Trophoblast cell (in vitro differentiated cells and primary cell): ENCODE measurements around the gene PDE6D.

Experiments
- DNase-seq, 2 donors: peaks; one replicate each; pipeline ENCODE4 v3.0.0-alpha.2; 2016
- H2AFZ ChIP-seq: 2 replicates; pipeline ENCODE4 v1.6.1; 2013; ENCODE audit warnings: low read length, moderate library complexity, mild to moderate bottlenecking; ENCODE audit not compliant: insufficient read depth, poor library complexity
- H2AK5ac ChIP-seq: 2 replicates; pipeline ENCODE4 v1.6.1; 2013; ENCODE audit warnings: mild to moderate bottlenecking, low read length
- H2BK120ac ChIP-seq: 2 replicates; pipeline ENCODE4 v1.6.1; 2013; ENCODE audit warnings: low read length, mild to moderate bottlenecking, moderate library complexity; ENCODE audit not compliant: insufficient read depth, poor library complexity
- H2BK12ac ChIP-seq: 2 replicates; pipeline ENCODE4 v1.6.1; 2013; ENCODE audit warnings: mild to moderate bottlenecking, low read length, moderate library complexity
- H2BK5ac ChIP-seq: 2 replicates; pipeline ENCODE4 v1.6.1; 2013; ENCODE audit warnings: low read length, low read depth, moderate library complexity, mild to moderate bottlenecking; ENCODE audit not compliant: poor library complexity
- H3K14ac ChIP-seq: 2 replicates; pipeline ENCODE4 v1.6.1; 2013; ENCODE audit warnings: mild to moderate bottlenecking, low read length
- H3K18ac ChIP-seq: 2 replicates; pipeline ENCODE4 v1.6.1; 2013; ENCODE audit warnings: mild to moderate bottlenecking, low read length
- H3K23ac ChIP-seq: 2 replicates; pipeline ENCODE4 v1.6.1; 2013; ENCODE audit warnings: low read length
- H3K27ac ChIP-seq: 2 replicates; pipeline ENCODE4 v1.5.1; 2013; ENCODE audit warnings: low read depth, mild to moderate bottlenecking, inconsistent platforms, low read length, moderate library complexity
- H3K27me3 ChIP-seq: 2 replicates; pipeline ENCODE4 v1.6.1; 2013; ENCODE audit warnings: inconsistent platforms, mild to moderate bottlenecking, low read length, moderate library complexity; ENCODE audit not compliant: insufficient read depth
- H3K36me3 ChIP-seq, 2 experiments: 1 replicate in 1 of 2; 2 replicates in 1 of 2; pipeline ENCODE4 v1.6.1; 2013; ENCODE audit warnings: low read length in 2 of 2, mild to moderate bottlenecking in 2 of 2, moderate library complexity in 1 of 2; ENCODE audit not compliant: insufficient read depth in 2 of 2, control insufficient read depth in 1 of 2
- H3K4ac ChIP-seq: 2 replicates; pipeline ENCODE4 v1.6.1; 2013; ENCODE audit warnings: low read depth, mild to moderate bottlenecking, low read length, moderate library complexity
- H3K4me1 ChIP-seq, 2 experiments: 1 replicate in 1 of 2; 2 replicates in 1 of 2; pipeline ENCODE4 v1.6.1; 2013; ENCODE audit warnings: low read length in 2 of 2, mild to moderate bottlenecking in 2 of 2, moderate library complexity in 1 of 2; ENCODE audit not compliant: insufficient read depth in 2 of 2, control insufficient read depth in 1 of 2
- H3K4me2 ChIP-seq: 2 replicates; pipeline ENCODE4 v1.6.1; 2013; ENCODE audit warnings: inconsistent platforms, mild to moderate bottlenecking, low read length, moderate library complexity
- H3K4me3 ChIP-seq: 2 replicates; pipeline ENCODE4 v1.5.1; 2013; ENCODE audit warnings: mild to moderate bottlenecking, low read depth, low read length, inconsistent platforms
- H3K79me1 ChIP-seq: one replicate; pipeline ENCODE4 v1.6.1; 2013; ENCODE audit warnings: low read length
- H3K79me2 ChIP-seq: 2 replicates; pipeline ENCODE4 v1.6.1; 2013; ENCODE audit warnings: low read length, mild to moderate bottlenecking; ENCODE audit not compliant: control insufficient read depth, insufficient read depth, poor library complexity
- H3K9ac ChIP-seq: 2 replicates; pipeline ENCODE4 v1.6.1; 2013; ENCODE audit warnings: mild to moderate bottlenecking, low read length
- H3K9me3 ChIP-seq: 2 replicates; pipeline ENCODE4 v1.6.1; 2013; ENCODE audit warnings: low read depth, mild to moderate bottlenecking, control low read depth, inconsistent platforms, low read length; ENCODE audit not compliant: insufficient read depth
- H4K12ac ChIP-seq: 2 replicates; pipeline ENCODE4 v1.6.1; 2013; ENCODE audit warnings: low read depth, mild to moderate bottlenecking, low read length, moderate library complexity
- H4K8ac ChIP-seq: 2 replicates; pipeline ENCODE4 v1.6.1; 2013; ENCODE audit warnings: low read depth, mild to moderate bottlenecking, low read length, moderate library complexity
- H4K91ac ChIP-seq: one replicate; pipeline ENCODE4 v1.6.1; 2013; ENCODE audit warnings: low read depth, mild to moderate bottlenecking, low read length, moderate library complexity
- WGBS: extraction: QIAGEN DNeasy Blood & Tissue Kit; methylation state at CpG from one replicate; pipeline ENCODE4 v1.1.7; 2013; ENCODE audit warnings: missing lambda C conversion rate; ENCODE audit not compliant: insufficient read length, insufficient coverage; ENCODE audit errors: extremely low coverage; 5-methylcytosine and 5-hydroxymethylcytosine counted together

Gene PDE6D

GRCh38 chr2:231707927-231708772 lies 72.9 kb downstream of the PDE6D start, which contains the start of gene PTMA:
PTMA (plus strand) TSS chr2:231708525; CDS start chr2:231708707, 182 bp downstream.
- Histone ChIP-seq H3K36me3 (peaks cover 17 to 26% of the 10 kb centered on the region in 2 experiments), H3K27me3 (no peaks in the 10 kb centered on the region), H3K27ac (peak within 1 kb of the TSS; percentile 96), H3K79me2 (peaks cover 42% of the 10 kb centered on the region), H4K8ac (peak within 1 kb of the TSS; percentile 85), H3K4me2 (peak within 1 kb of the TSS; percentile 64), H2BK120ac (peak within 1 kb of the TSS; percentile 94), H3K9ac (peak within 1 kb of the TSS; percentile 99), H2AFZ (peak within 1 kb of the TSS; percentile 62), H2BK12ac (peak within 1 kb of the TSS; percentile 11), H3K79me1 (peaks cover 34% of the 10 kb centered on the region), H3K18ac (peak within 1 kb of the TSS; percentile 94), H2BK5ac (peak within 1 kb of the TSS; percentile 87), H3K23ac (no peak within 1 kb of the TSS), H3K4ac (peak within 1 kb of the TSS; percentile 100), H3K14ac (peak within 1 kb of the TSS; percentile 98), H3K9me3 (no peaks in the 10 kb centered on the region), H3K4me3 (peak within 1 kb of the TSS; percentile 97), H2AK5ac (peak within 1 kb of the TSS; percentile 99), H4K91ac (peak within 1 kb of the TSS; percentile 99), H4K12ac (peak within 1 kb of the TSS; percentile 90), H3K4me1 (peaks cover 3 to 10% of the 10 kb centered on the region in 2 experiments)
- peak; percentile 100 for DNase-seq
- WGBS = no CpG with 5 or more reads among the region's 97 CpGs

- Histone ChIP-seq H2AFZ (peak overlapping the region; percentile 62), H4K8ac (peak overlapping the region; percentile 85), H4K91ac (peak overlapping the region; percentile 99), H3K23ac (no peak overlapping the region), H2BK5ac (peak overlapping the region; percentile 80), H2BK12ac (peak overlapping the region; percentile 11), H4K12ac (peak overlapping the region; percentile 90), H3K79me2 (peaks cover 42% of the 10 kb centered on the region), H3K4me3 (peak overlapping the region; percentile 55), H3K27me3 (no peaks in the 10 kb centered on the region), H3K4me2 (peak overlapping the region; percentile 64), H3K9ac (peak overlapping the region; percentile 20), H3K36me3 (peaks cover 16 to 25% of the 10 kb centered on the region in 2 experiments), H3K4me1 (peaks cover 3 to 10% of the 10 kb centered on the region in 2 experiments), H2BK120ac (peak overlapping the region; percentile 94), H3K4ac (peak overlapping the region; percentile 87), H3K9me3 (no peaks in the 10 kb centered on the region), H3K18ac (peak overlapping the region; percentile 94), H3K27ac (peak overlapping the region; percentile 96), H3K79me1 (peaks cover 34% of the 10 kb centered on the region), H2AK5ac (peak overlapping the region; percentile 99), H3K14ac (peak overlapping the region; percentile 97)
- WGBS = no CpG with 5 or more reads among the region's 30 CpGs
- peak; percentile 60 to 66 for DNase-seq
Measured at GRCh38 chr2:231707625-231707926, 73.5 kb downstream of the PDE6D start.

- H4K91ac ChIP-seq = peak overlapping the region; percentile 99
- H3K4me3 ChIP-seq = peak overlapping the region; percentile 81
- peaks cover 34% of the 10 kb centered on the region for H3K79me1 ChIP-seq
- peak overlapping the region; percentile 51 for H2BK12ac ChIP-seq
- H3K23ac ChIP-seq = no peak overlapping the region
- no peaks in the 10 kb centered on the region for H3K9me3 ChIP-seq
- H3K4ac ChIP-seq = peak overlapping the region; percentile 87
- H3K18ac ChIP-seq = peak overlapping the region; percentile 98
- H4K12ac ChIP-seq = peak overlapping the region; percentile 97
- H3K36me3 ChIP-seq = peaks cover 10 to 19% of the 10 kb centered on the region in 2 experiments
- H4K8ac ChIP-seq = peak overlapping the region; percentile 99
- H2AK5ac ChIP-seq = peak overlapping the region; percentile 99
- peak overlapping the region; percentile 78 for H3K4me2 ChIP-seq
- peak overlapping the region; percentile 96 for H2AFZ ChIP-seq
- DNase-seq = peak; percentile 99 to 100
- peak overlapping the region; percentile 96 for H3K27ac ChIP-seq
- WGBS = no CpG with 5 or more reads among the region's 66 CpGs
- H3K4me1 ChIP-seq = peaks cover 5 to 8% of the 10 kb centered on the region in 2 experiments
- peak overlapping the region; percentile 95 for H2BK120ac ChIP-seq
- peak overlapping the region; percentile 97 for H3K14ac ChIP-seq
- H3K79me2 ChIP-seq = peaks cover 42% of the 10 kb centered on the region
- no peaks in the 10 kb centered on the region for H3K27me3 ChIP-seq
- H3K9ac ChIP-seq = peak overlapping the region; percentile 83
- H2BK5ac ChIP-seq = peak overlapping the region; percentile 95
Measured at GRCh38 chr2:231706731-231707624, 74.1 kb downstream of the PDE6D start.

- Histone ChIP-seq H3K36me3 (no peaks in the 10 kb centered on the region), H3K79me1 (peaks cover 30% of the 10 kb centered on the region)
- WGBS = no CpG with 5 or more reads among the region's 3 CpGs
Measured at GRCh38 chr2:231704017-231704416, 77.1 kb downstream of the PDE6D start.

More at GRCh38 chr2:231704017-231704416, 77.1 kb downstream of the PDE6D start:
- Histone ChIP-seq H4K12ac (no peak overlapping the region), H3K79me2 (peaks cover 20% of the 10 kb centered on the region), H3K9ac (no peak overlapping the region), H3K18ac (no peak overlapping the region), H3K4me1 (peaks cover 8 to 12% of the 10 kb centered on the region in 2 experiments), H2AK5ac (no peak overlapping the region), H2BK5ac (no peak overlapping the region), H3K27ac (no peak overlapping the region), H4K8ac (no peak overlapping the region), H3K27me3 (no peaks in the 10 kb centered on the region), H2BK12ac (no peak overlapping the region), H4K91ac (no peak overlapping the region), H2AFZ (no peak overlapping the region), H3K14ac (no peak overlapping the region), H3K4ac (no peak overlapping the region), H3K9me3 (no peaks in the 10 kb centered on the region), H3K23ac (no peak overlapping the region), H2BK120ac (no peak overlapping the region), H3K4me2 (no peak overlapping the region), H3K4me3 (no peak overlapping the region)
- DNase-seq = no peak
